ENCODE results near the gene TPCN2.

The TPCN2 gene

GRCh38 chr11:69159150-69159852 is 110.6 kb downstream of the TPCN2 start:
- in situ Hi-C loops (cut with HindIII; ENCODE audit: low sequenced_read_pairs) = no loop called here
- TF ChIP-seq CTCF (IDR thresholded peaks at IDR 0.05; ENCODE audit: low read depth, low read length, missing control alignments) = no peak
- H3K4me3 ChIP-seq (ENCODE audit: low read depth, low read length) = no peak overlapping the region
- DNase-seq (ENCODE audit: low read depth) = no peak

GRCh38 chr11:69160296-69161116 is 111.8 kb downstream of the TPCN2 start:
- TF ChIP-seq CTCF (IDR thresholded peaks at IDR 0.05; ENCODE audit: low read depth, low read length, missing control alignments) = no peak
- DNase-seq (ENCODE audit: low read depth) = no peak
- no peak overlapping the region for H3K4me3 ChIP-seq (ENCODE audit: low read depth, low read length)
- in situ Hi-C loops (cut with HindIII; ENCODE audit: low sequenced_read_pairs) = no loop called here

GRCh38 chr11:69161117-69161407 is 112.3 kb downstream of the TPCN2 start:
- no peak for DNase-seq (ENCODE audit: low read depth)
- no peak for TF ChIP-seq CTCF (IDR thresholded peaks at IDR 0.05; ENCODE audit: low read depth, low read length, missing control alignments)
- in situ Hi-C loops (cut with HindIII; ENCODE audit: low sequenced_read_pairs) = no loop called here

GRCh38 chr11:69162505-69162904 is 113.8 kb downstream of the TPCN2 start:
- no peak overlapping the region for H3K4me3 ChIP-seq (ENCODE audit: low read depth, low read length)
- in situ Hi-C loops (cut with HindIII; ENCODE audit: low sequenced_read_pairs) = no loop called here
- TF ChIP-seq CTCF (IDR thresholded peaks at IDR 0.05; ENCODE audit: low read depth, low read length, missing control alignments) = no peak
- DNase-seq (ENCODE audit: low read depth) = no peak

More at GRCh38 chr11:69161117-69161407, 112.3 kb downstream of the TPCN2 start:
- H3K4me3 ChIP-seq (ENCODE audit: low read depth, low read length) = no peak overlapping the region

GRCh38 chr11:69163842-69164241 is 115.1 kb downstream of the TPCN2 start:
- in situ Hi-C loops (cut with HindIII; ENCODE audit: low sequenced_read_pairs) = no loop called here
- TF ChIP-seq CTCF (IDR thresholded peaks at IDR 0.05; ENCODE audit: low read depth, low read length, missing control alignments) = no peak
- H3K4me3 ChIP-seq (ENCODE audit: low read depth, low read length) = no peak overlapping the region

GRCh38 chr11:69164824-69165223 is 116.1 kb downstream of the TPCN2 start:
- H3K4me3 ChIP-seq (ENCODE audit: low read depth, low read length) = no peak overlapping the region
- no peak for DNase-seq (ENCODE audit: low read depth)
- no peak for TF ChIP-seq CTCF (IDR thresholded peaks at IDR 0.05; ENCODE audit: low read depth, low read length, missing control alignments)
- in situ Hi-C loops (cut with HindIII; ENCODE audit: low sequenced_read_pairs) = no loop called here

More at GRCh38 chr11:69163842-69164241, 115.1 kb downstream of the TPCN2 start:
- no peak for DNase-seq (ENCODE audit: low read depth)
